SK-N-SH treated with all-trans-retinoic acid at 6 μM for 48 hours (cell line): ENCODE measurements around the gene TACR1.

Experiments used
- ARNTL ChIP-seq: fragments of 450-650 bp; formaldehyde crosslinking; IDR thresholded peaks from 2 replicates; pipeline ENCODE4 v1.5.0; 2020; ENCODE audit warnings: low read depth, mild to moderate bottlenecking, moderate library complexity, borderline replicate concordance
- GLIS3 ChIP-seq: fragments of 250-450 bp; sonication (Bioruptor Pico); IDR thresholded peaks from 2 replicates; pipeline ENCODE4 v1.5.0; 2020; ENCODE audit warnings: mild to moderate bottlenecking, moderate library complexity
- RARB ChIP-seq: fragments of 250-450 bp; sonication (Bioruptor Pico); IDR thresholded peaks from 2 replicates; pipeline ENCODE4 v1.8.0; 2021; ENCODE audit warnings: mild to moderate bottlenecking, moderate library complexity
- TCF4 ChIP-seq: fragments of 250-450 bp; sonication (Bioruptor Pico); IDR thresholded peaks from 2 replicates; pipeline ENCODE4 v1.8.0; 2021; ENCODE audit warnings: mild to moderate bottlenecking, moderate library complexity, borderline replicate concordance
- ZC3H10 ChIP-seq: fragments of 250-450 bp; sonication (Bioruptor Pico); IDR thresholded peaks from 2 replicates; pipeline ENCODE4 v1.5.1; 2021; ENCODE audit warnings: mild to moderate bottlenecking, moderate library complexity
- ZFP30 ChIP-seq: fragments of 450-650 bp; formaldehyde crosslinking; IDR thresholded peaks from 2 replicates; pipeline ENCODE4 v1.5.0; 2022; ENCODE audit warnings: mild to moderate bottlenecking, moderate library complexity
- ZNF70 ChIP-seq: fragments of 450-650 bp; formaldehyde crosslinking; IDR thresholded peaks from 2 replicates; pipeline ENCODE4 v1.5.0; 2020; ENCODE audit warnings: mild to moderate bottlenecking, moderate library complexity
- ZNF8 ChIP-seq: fragments of 450-650 bp; formaldehyde crosslinking; IDR thresholded peaks from 2 replicates; pipeline ENCODE4 v1.5.0; 2020; ENCODE audit warnings: mild to moderate bottlenecking, moderate library complexity
- TF ChIP-seq, protein P1 (sequence below): fragments of 250-450 bp; sonication (Bioruptor Pico); IDR thresholded peaks from 2 replicates; pipeline ENCODE4 v1.8.0; 2021; ENCODE audit warnings: low read depth, mild to moderate bottlenecking, moderate library complexity, borderline replicate concordance
- TF ChIP-seq, protein P2 (sequence below): fragments of 250-450 bp; sonication (Bioruptor Pico); IDR thresholded peaks from 2 replicates; pipeline ENCODE4 v1.5.1; 2021; ENCODE audit warnings: mild to moderate bottlenecking, moderate library complexity
- TF ChIP-seq, protein P3 (sequence below): fragments of 250-450 bp; sonication (Bioruptor Pico); IDR thresholded peaks from 2 replicates; pipeline ENCODE4 v1.8.0; 2020; ENCODE audit warnings: mild to moderate bottlenecking, moderate library complexity, borderline replicate concordance

DNA sequence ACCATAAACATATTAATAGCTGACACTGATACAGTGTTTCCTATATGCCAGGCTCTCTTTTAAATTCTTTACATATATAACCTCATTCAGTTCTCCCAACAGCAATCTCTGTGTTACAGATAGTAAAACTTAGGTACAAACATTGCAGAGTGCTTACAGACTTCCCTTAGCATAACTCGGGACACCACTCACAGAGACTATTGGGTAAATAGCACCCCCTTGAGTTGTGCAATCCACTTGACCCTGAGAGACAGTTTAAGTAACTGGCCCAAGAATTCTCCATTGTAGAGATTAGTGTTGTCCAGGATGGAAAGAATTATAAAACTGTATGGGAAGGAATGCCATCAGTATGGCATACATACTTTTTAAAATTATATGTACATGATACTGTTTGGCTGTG is 130.8 kb downstream of the TACR1 start:
- TF ChIP-seq TCF4 (CRISPR knock-in tag): no peak
- TF ChIP-seq ZNF70 (CRISPR knock-in tag): no peak
- TF ChIP-seq ZFP30 (CRISPR knock-in tag): no peak
- TF ChIP-seq ARNTL: no peak
- no peak for TF ChIP-seq GLIS3 (CRISPR knock-in tag)
- TF ChIP-seq ZC3H10 (CRISPR knock-in tag): no peak
- TF ChIP-seq, protein P1, sequence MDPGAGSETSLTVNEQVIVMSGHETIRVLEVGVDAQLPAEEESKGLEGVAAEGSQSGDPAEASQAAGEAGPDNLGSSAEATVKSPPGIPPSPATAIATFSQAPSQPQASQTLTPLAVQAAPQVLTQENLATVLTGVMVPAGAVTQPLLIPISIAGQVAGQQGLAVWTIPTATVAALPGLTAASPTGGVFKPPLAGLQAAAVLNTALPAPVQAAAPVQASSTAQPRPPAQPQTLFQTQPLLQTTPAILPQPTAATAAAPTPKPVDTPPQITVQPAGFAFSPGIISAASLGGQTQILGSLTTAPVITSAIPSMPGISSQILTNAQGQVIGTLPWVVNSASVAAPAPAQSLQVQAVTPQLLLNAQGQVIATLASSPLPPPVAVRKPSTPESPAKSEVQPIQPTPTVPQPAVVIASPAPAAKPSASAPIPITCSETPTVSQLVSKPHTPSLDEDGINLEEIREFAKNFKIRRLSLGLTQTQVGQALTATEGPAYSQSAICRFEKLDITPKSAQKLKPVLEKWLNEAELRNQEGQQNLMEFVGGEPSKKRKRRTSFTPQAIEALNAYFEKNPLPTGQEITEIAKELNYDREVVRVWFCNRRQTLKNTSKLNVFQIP (CRISPR knock-in tag): no peak
- no peak for TF ChIP-seq RARB (CRISPR knock-in tag)
- TF ChIP-seq, protein P2, sequence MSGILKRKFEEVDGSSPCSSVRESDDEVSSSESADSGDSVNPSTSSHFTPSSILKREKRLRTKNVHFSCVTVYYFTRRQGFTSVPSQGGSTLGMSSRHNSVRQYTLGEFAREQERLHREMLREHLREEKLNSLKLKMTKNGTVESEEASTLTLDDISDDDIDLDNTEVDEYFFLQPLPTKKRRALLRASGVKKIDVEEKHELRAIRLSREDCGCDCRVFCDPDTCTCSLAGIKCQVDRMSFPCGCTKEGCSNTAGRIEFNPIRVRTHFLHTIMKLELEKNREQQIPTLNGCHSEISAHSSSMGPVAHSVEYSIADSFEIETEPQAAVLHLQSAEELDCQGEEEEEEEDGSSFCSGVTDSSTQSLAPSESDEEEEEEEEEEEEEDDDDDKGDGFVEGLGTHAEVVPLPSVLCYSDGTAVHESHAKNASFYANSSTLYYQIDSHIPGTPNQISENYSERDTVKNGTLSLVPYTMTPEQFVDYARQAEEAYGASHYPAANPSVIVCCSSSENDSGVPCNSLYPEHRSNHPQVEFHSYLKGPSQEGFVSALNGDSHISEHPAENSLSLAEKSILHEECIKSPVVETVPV (CRISPR knock-in tag): no peak
- TF ChIP-seq ZNF8 (CRISPR knock-in tag): no peak
- TF ChIP-seq, protein P3, sequence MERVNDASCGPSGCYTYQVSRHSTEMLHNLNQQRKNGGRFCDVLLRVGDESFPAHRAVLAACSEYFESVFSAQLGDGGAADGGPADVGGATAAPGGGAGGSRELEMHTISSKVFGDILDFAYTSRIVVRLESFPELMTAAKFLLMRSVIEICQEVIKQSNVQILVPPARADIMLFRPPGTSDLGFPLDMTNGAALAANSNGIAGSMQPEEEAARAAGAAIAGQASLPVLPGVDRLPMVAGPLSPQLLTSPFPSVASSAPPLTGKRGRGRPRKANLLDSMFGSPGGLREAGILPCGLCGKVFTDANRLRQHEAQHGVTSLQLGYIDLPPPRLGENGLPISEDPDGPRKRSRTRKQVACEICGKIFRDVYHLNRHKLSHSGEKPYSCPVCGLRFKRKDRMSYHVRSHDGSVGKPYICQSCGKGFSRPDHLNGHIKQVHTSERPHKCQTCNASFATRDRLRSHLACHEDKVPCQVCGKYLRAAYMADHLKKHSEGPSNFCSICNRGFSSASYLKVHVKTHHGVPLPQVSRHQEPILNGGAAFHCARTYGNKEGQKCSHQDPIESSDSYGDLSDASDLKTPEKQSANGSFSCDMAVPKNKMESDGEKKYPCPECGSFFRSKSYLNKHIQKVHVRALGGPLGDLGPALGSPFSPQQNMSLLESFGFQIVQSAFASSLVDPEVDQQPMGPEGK (CRISPR knock-in tag): no peak
